Measurements from ENCODE around the gene RSAD2. TPM values are rescaled to one million over a fixed set of nuclear protein-coding genes. Genes with fewer than 3 reads are reported as not detected.

Gene RSAD2
- total and polyA plus RNA-seq, 2 donors (not counting 1 experiment from before 2014, with no cell fraction given), result 0.81 to 1.5 TPM

DNA sequence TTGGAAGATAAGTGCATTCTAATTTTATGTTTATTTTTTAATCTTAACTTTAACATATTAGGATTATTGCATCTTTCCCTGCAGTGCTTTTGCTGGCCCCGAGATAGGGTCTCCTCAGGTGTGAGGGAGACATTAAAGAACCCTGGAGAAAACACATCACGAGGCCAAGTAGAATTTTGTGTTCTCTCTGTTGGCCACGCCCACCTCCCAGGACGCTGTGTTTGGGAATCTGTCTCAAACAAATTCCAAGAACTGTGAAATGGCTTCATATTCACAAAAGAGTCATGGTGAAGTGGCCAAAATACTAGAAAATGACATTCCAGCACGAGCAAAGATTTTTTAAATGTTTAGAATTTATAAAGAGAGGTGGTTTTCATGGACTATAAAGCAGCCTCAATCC lies 67.0 kb downstream of the RSAD2 start:
- no peaks in the 10 kb centered on the region for H4K20me1 ChIP-seq (ENCODE audit: control insufficient read depth, insufficient read depth, low read length, poor library complexity, severe bottlenecking)
- Mint-ChIP-seq H3K4me1 (peaks cover 11% of the 10 kb centered on the region), H3K9me3 (ENCODE audit: insufficient read depth) (no peaks in the 10 kb centered on the region), H3K4me3 (no peak overlapping the region), H3K27me3 (no peaks in the 10 kb centered on the region), H3K27ac (no peak overlapping the region)
- POLR2A ChIA-PET, result no interaction called here
- CTCF ChIA-PET, result no interaction called here
- peaks cover 0 to 2% of the 10 kb centered on the region in 2 experiments for H3K36me3 ChIP-seq (replicated peaks in 1 of 2; ENCODE audit: control extremely low read depth in 1 of 2, control insufficient read depth in 1 of 2, extremely low read depth in 1 of 2, insufficient read depth in 2 of 2, low read length in 1 of 2)
- TF ChIP-seq EZH2 (IDR thresholded peaks at IDR 0.05; ENCODE audit: borderline replicate concordance, insufficient read depth, low read depth, low read length, poor library complexity, severe bottlenecking), result no peak
- TF ChIP-seq, protein P1, sequence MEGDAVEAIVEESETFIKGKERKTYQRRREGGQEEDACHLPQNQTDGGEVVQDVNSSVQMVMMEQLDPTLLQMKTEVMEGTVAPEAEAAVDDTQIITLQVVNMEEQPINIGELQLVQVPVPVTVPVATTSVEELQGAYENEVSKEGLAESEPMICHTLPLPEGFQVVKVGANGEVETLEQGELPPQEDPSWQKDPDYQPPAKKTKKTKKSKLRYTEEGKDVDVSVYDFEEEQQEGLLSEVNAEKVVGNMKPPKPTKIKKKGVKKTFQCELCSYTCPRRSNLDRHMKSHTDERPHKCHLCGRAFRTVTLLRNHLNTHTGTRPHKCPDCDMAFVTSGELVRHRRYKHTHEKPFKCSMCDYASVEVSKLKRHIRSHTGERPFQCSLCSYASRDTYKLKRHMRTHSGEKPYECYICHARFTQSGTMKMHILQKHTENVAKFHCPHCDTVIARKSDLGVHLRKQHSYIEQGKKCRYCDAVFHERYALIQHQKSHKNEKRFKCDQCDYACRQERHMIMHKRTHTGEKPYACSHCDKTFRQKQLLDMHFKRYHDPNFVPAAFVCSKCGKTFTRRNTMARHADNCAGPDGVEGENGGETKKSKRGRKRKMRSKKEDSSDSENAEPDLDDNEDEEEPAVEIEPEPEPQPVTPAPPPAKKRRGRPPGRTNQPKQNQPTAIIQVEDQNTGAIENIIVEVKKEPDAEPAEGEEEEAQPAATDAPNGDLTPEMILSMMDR (IDR thresholded peaks at IDR 0.05), result no peak
- intact Hi-C loops (cut with micrococcal nuclease), result no loop called here
- no CpG with 5 or more reads among the region's 5 CpGs for WGBS (ENCODE audit: insufficient coverage)
- no peaks in the 10 kb centered on the region for H3K9me3 ChIP-seq (ENCODE audit: control extremely low read depth in 1 of 3, control insufficient read depth in 2 of 3, insufficient read depth in 1 of 3, low read length in 2 of 3)
- H3K27me3 ChIP-seq (replicated peaks in 1 of 4; ENCODE audit: control extremely low read depth in 1 of 4, control insufficient read depth in 3 of 4, insufficient read depth in 4 of 4, low read length in 3 of 4), result no peaks in the 10 kb centered on the region
- no peaks in the 10 kb centered on the region for H3K79me2 ChIP-seq (ENCODE audit: control insufficient read depth, insufficient read depth, low read length)
- DNase-seq (no peak), ATAC-seq (ENCODE audit: low read depth) (no peak)
- H3K27ac ChIP-seq (ENCODE audit: low read length in 2 of 2), result no peak overlapping the region
- H3K4me3 ChIP-seq (ENCODE audit: control extremely low read depth in 1 of 5, extremely low read depth in 1 of 5, insufficient read depth in 1 of 5, low read depth in 2 of 5, low read length in 4 of 5), result no peak overlapping the region
- H2AFZ ChIP-seq (ENCODE audit: insufficient read depth, low read depth, low read length, poor library complexity, severe bottlenecking), result no peak overlapping the region
- peaks cover 6 to 13% of the 10 kb centered on the region in 2 donors for H3K4me1 ChIP-seq (ENCODE audit: control insufficient read depth in 2 of 2, insufficient read depth in 2 of 2, low read length in 2 of 2)
- no peak overlapping the region for H3K9ac ChIP-seq (ENCODE audit: low read length)
- no peak overlapping the region for H3K4me2 ChIP-seq (replicated peaks; ENCODE audit: low read depth, low read length, poor library complexity, severe bottlenecking)

- Histone ChIP-seq H3K79me2 (ENCODE audit: control insufficient read depth, insufficient read depth, low read length) (no peaks in the 10 kb centered on the region), H3K9me3 (ENCODE audit: control extremely low read depth in 1 of 3, control insufficient read depth in 2 of 3, insufficient read depth in 1 of 3, low read length in 2 of 3) (no peaks in the 10 kb centered on the region), H3K4me1 (ENCODE audit: control insufficient read depth in 2 of 2, insufficient read depth in 2 of 2, low read length in 2 of 2) (peaks cover 6 to 13% of the 10 kb centered on the region in 2 donors), H3K27ac (ENCODE audit: low read length in 2 of 2) (no peak overlapping the region), H3K27me3 (replicated peaks in 1 of 4; ENCODE audit: control extremely low read depth in 1 of 4, control insufficient read depth in 3 of 4, insufficient read depth in 4 of 4, low read length in 3 of 4) (no peaks in the 10 kb centered on the region), H2AFZ (ENCODE audit: insufficient read depth, low read depth, low read length, poor library complexity, severe bottlenecking) (peak overlapping the region; percentile 33), H3K36me3 (replicated peaks in 1 of 2; ENCODE audit: control extremely low read depth in 1 of 2, control insufficient read depth in 1 of 2, extremely low read depth in 1 of 2, insufficient read depth in 2 of 2, low read length in 1 of 2) (peaks cover 0 to 2% of the 10 kb centered on the region in 2 experiments), H4K20me1 (ENCODE audit: control insufficient read depth, insufficient read depth, low read length, poor library complexity, severe bottlenecking) (no peaks in the 10 kb centered on the region), H3K4me3 (ENCODE audit: control extremely low read depth in 1 of 5, extremely low read depth in 1 of 5, insufficient read depth in 1 of 5, low read depth in 2 of 5, low read length in 4 of 5) (no peak overlapping the region), H3K4me2 (replicated peaks; ENCODE audit: low read depth, low read length, poor library complexity, severe bottlenecking) (no peak overlapping the region), H3K9ac (ENCODE audit: low read length) (no peak overlapping the region)
- Mint-ChIP-seq H3K9me3 (ENCODE audit: insufficient read depth) (no peaks in the 10 kb centered on the region), H3K27me3 (no peaks in the 10 kb centered on the region), H3K4me3 (no peak overlapping the region), H3K27ac (no peak overlapping the region), H3K4me1 (peaks cover 11% of the 10 kb centered on the region)
- DNase-seq (no peak), ATAC-seq (ENCODE audit: low read depth) (no peak)
- intact Hi-C loops (cut with micrococcal nuclease), result no loop called here
- 90% methylated on average over 5 of the region's 9 CpGs for WGBS (ENCODE audit: insufficient coverage)
- ChIA-PET CTCF (no interaction called here), POLR2A (no interaction called here)
- no peak for TF ChIP-seq EZH2 (IDR thresholded peaks at IDR 0.05; ENCODE audit: borderline replicate concordance, insufficient read depth, low read depth, low read length, poor library complexity, severe bottlenecking)
- TF ChIP-seq, protein P1 (IDR thresholded peaks at IDR 0.05), result no peak
Measured at GRCh38 chr2:6945087-6945813, 67.7 kb downstream of the RSAD2 start.
